MM.1S (cell line): ENCODE data around the gene ELK1.
A peak's percentile ranks its signal among the peaks of the same experiment; 100 is the strongest.

Experiments used
- CTCF ChIP-seq: fragments of 300-600 bp; sonication (generic); IDR thresholded peaks from 2 replicates; pipeline ENCODE4 v1.5.1; 2016; ENCODE audit warnings: antibody characterized with exemption, low read length, mixed read lengths
- EZH2 ChIP-seq: fragments of 300-600 bp; sonication (generic); optimal IDR thresholded peaks from 2 replicates; pipeline ENCODE3; 2017; ENCODE audit warnings: low read depth, mild to moderate bottlenecking, antibody characterized with exemption, low read length, mixed read lengths

- TF ChIP-seq CTCF (peak; percentile 28), EZH2 (no peak)
Observed at GRCh38 chrX:47643926-47644325, 6.4 kb downstream of the ELK1 start.
